ENCODE measurements around the gene ZBTB2.
"Not testable (repeated sequence)": the region's sequence is repeated elsewhere in the genome, so short reads cannot be mapped to it uniquely, and the experiment has no call there.

ZBTB2 gene

GRCh38 chr6:151326116-151326825, 65.1 kb downstream of the ZBTB2 start:
- ATAC-seq = no peak

DNA sequence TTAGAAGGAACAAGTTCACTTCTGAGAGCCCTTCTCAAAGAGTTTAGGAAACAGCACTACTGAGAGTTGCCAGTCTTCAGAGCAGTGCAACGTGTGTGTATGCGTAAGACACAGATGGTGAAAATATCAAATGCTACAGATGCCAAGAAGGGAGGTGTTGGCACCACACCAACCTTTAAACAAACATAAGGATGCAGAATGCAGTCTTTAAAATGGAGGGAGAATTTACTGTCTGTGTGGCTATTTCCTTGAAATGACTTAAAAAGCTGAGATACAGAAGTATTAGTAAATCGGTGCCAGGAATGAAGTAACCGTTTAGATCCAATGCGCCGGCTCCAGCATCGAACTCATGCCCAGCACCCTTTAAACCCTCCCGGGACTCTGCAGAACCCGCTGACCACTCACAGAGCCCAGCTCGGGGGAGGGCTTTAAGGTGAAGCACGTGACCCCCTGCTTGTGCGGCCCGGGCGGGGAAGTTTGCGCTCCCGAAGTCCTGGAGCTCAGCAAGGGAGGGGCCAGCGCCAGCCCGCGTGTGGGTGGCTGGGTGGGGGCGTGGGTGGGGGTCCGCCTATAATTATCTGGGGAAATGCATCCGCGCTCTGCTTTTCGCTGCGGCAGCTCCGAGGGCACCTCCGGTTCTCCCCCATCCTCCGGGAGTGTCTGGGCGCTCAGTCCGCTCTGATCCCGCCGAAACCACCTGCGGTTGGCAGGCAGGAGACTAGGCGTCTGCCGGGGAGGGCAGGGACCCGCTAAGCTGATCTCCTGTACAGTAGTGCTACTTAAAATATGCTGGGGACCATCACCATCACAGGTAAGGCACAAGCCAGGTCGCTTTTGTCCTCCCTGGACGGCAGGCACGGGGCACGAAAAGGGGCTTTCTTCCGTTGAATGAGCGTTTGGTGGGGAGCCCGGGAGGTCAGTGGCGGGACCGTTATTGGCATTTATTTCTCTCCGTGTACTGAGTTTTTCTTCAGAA, 66.0 kb downstream of the ZBTB2 start:
- no peak for ATAC-seq

- no peak for ATAC-seq
Observed at GRCh38 chr6:151324488-151324825, 66.9 kb downstream of the ZBTB2 start.

GRCh38 chr6:151323791-151324487, 67.4 kb downstream of the ZBTB2 start:
- peak in 1 of 2 donors; percentile 74 for ATAC-seq

DNA sequence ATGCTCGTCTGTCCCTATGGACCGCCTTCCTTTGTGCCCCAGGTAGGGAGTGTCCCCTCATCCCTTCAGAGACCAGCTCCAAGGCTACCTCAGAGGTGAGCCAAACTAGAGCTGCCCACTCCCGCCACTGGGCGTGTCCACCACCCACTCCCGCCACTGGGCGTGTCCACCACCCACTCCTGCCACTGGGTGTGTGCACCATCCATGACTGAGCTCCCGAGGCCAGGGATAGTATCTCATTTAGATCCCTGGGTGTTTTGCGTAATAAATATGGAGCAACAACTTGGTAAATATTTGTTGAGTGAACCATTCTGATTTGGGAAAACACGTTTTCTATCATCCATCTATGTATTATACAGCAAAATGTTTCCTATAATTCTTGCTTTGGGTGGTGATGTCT, 68.8 kb downstream of the ZBTB2 start:
- ATAC-seq = no peak

GRCh38 chr6:151321438-151321837, 69.9 kb downstream of the ZBTB2 start:
- ATAC-seq = no peak

DNA sequence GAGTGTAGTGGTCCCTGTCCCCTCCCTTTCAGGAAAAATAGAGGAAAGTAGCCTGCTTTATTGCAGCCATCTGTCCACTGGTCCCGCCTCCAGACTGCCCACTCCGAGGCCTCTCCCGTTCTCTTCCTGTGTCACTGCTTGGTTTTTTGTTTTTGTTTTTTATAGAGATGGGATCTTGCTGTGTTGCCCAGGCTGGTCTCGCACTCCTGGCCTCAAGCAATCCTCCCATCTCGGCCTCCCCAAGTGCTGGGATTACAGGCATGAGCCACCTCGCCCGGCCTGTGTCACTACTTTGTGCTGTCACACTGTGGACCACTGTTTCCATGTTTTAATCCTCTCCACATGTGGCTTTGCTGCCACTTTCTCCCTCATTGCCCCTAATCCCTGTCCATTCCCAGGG, 71.2 kb downstream of the ZBTB2 start:
- no peak for ATAC-seq

DNA sequence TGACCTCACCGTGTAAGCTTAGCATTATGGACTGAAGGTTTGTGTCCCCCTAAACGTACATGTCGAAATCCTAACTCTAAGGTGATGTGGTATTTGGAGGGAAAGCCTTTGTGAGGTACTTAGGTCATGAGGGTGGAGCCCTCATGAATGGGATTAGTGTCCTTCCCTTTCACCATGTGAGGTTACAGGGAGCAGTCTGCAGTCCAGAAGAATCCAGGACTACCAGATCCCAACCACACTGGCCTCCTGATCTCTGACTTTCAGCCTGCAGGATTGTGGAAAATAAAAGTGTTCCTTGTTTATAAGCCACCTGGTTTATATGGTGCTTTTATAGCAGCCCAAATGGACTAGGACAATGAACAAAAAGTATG, 73.4 kb downstream of the ZBTB2 start:
- ATAC-seq = no peak

DNA sequence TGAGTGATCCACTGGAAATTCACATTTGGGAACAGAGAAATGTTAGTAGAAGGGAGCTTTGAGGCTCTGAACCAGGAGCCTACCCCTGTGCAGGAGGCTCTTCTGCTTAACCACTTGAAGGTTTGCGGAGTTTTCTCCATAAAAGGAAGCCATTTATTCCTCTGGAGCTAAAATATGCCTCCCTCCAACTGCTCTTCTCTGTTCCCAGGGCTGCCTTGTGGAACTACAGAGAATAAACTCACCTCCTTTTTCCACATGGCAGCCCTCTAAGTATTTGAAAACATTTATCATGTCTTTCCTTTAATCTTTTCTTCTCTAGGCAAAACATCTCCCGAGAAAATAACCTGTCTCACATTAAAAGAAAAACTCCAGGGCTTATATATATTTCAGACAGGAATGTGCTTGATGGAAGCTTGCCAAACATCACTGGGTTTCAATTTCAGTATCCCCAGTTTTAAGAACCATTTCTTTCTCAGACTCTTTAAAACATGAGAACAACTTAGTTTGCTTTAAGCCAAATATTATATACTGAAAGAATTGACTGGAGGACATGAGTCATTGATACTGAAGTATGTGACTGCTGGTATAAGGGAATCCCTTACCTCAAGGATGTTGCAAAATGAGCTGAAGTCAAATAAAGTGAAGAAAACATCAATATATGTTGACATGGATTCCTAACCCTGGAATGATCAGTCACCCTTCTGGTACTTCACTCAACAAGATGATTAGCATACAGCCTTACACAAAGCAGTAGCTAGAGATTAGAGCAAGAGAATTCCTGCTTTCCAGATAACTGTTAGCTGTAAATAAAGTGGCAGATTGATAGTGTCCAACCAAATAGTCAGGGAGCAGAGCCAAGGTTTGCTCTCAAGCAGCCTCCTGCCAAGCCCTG, 74.0 kb downstream of the ZBTB2 start:
- no peak for ATAC-seq

GRCh38 chr6:151315661-151316060, 75.7 kb downstream of the ZBTB2 start:
- ATAC-seq = not testable (repeated sequence)
